ENCODE data around the gene ATP2B2. TPM values are rescaled to one million over a fixed set of nuclear protein-coding genes. Genes with fewer than 3 reads are reported as not detected.

Gene ATP2B2
- total RNA-seq, 1 donor from 2014 or later: not detected

GRCh38 chr3:10335871-10336622, 169.3 kb downstream of the ATP2B2 start:
- Histone ChIP-seq H3F3A (ENCODE audit: low read depth) (no peaks in the 10 kb centered on the region), H4K20me1 (ENCODE audit: low read depth) (no peaks in the 10 kb centered on the region), H3K4me1 (peaks cover 12% of the 10 kb centered on the region), H3K9me3 (ENCODE audit: low read depth) (no peaks in the 10 kb centered on the region), H3K36me3 (no peaks in the 10 kb centered on the region), H3K79me2 (ENCODE audit: low read depth) (no peaks in the 10 kb centered on the region), H3K27me3 (peaks cover 2% of the 10 kb centered on the region), H3K4me2 (no peak overlapping the region), H3K4me3 (no peak overlapping the region), H3K27ac (no peak overlapping the region), H2AFZ (replicated peaks) (no peak overlapping the region), H3K9ac (no peak overlapping the region)
- Mint-ChIP-seq H3K4me1 (peaks cover 6% of the 10 kb centered on the region), H3K36me3 (no peaks in the 10 kb centered on the region), H3K27ac (peak overlapping the region; percentile 57), H3K4me3 (no peak overlapping the region), H3K27me3 (ENCODE audit: insufficient read depth, low read depth) (peaks cover 15% of the 10 kb centered on the region), H3K9me3 (no peaks in the 10 kb centered on the region)
- no peak for DNase-seq (ENCODE audit: low spot score)
- no peak for TF ChIP-seq EZH2 (IDR thresholded peaks at IDR 0.05)
- TF ChIP-seq EZH2phosphoT487 (IDR thresholded peaks at IDR 0.05): no peak
- no peak for TF ChIP-seq CTCF (IDR thresholded peaks at IDR 0.05)

- H3K9me3 Mint-ChIP-seq: no peaks in the 10 kb centered on the region
- H3K36me3 Mint-ChIP-seq: no peaks in the 10 kb centered on the region
- H3K27me3 Mint-ChIP-seq (ENCODE audit: insufficient read depth, low read depth): peaks cover 15% of the 10 kb centered on the region
- H4K20me1 ChIP-seq (ENCODE audit: low read depth): no peaks in the 10 kb centered on the region
- H2AFZ ChIP-seq (replicated peaks): no peak overlapping the region
- H3K79me2 ChIP-seq (ENCODE audit: low read depth): no peaks in the 10 kb centered on the region
- H3K4me3 ChIP-seq: no peak overlapping the region
- no peak overlapping the region for H3K27ac ChIP-seq
- no peak overlapping the region for H3K27ac Mint-ChIP-seq
- no peak overlapping the region for H3K9ac ChIP-seq
- H3K4me1 Mint-ChIP-seq: peaks cover 6% of the 10 kb centered on the region
- no peaks in the 10 kb centered on the region for H3K36me3 ChIP-seq
- peaks cover 10% of the 10 kb centered on the region for H3K27me3 ChIP-seq
- no peaks in the 10 kb centered on the region for H3F3A ChIP-seq (ENCODE audit: low read depth)
- H3K9me3 ChIP-seq (ENCODE audit: low read depth): no peaks in the 10 kb centered on the region
- H3K4me1 ChIP-seq: peaks cover 12% of the 10 kb centered on the region
- no peak for DNase-seq (ENCODE audit: low spot score)
- TF ChIP-seq EZH2phosphoT487 (IDR thresholded peaks at IDR 0.05): no peak
- no peak for TF ChIP-seq EZH2 (IDR thresholded peaks at IDR 0.05)
- no peak for TF ChIP-seq CTCF (IDR thresholded peaks at IDR 0.05)
- H3K4me3 Mint-ChIP-seq: no peak overlapping the region
- H3K4me2 ChIP-seq: no peak overlapping the region
These were observed 170.1 kb downstream of the ATP2B2 start for GRCh38 chr3:10335190-10335738.

- H3K4me3 Mint-ChIP-seq: no peak overlapping the region
- no peaks in the 10 kb centered on the region for H3K36me3 Mint-ChIP-seq
- H3K27ac ChIP-seq: no peak overlapping the region
- peaks cover 6% of the 10 kb centered on the region for H3K4me1 Mint-ChIP-seq
- H4K20me1 ChIP-seq (ENCODE audit: low read depth): no peaks in the 10 kb centered on the region
- no peaks in the 10 kb centered on the region for H3K79me2 ChIP-seq (ENCODE audit: low read depth)
- peaks cover 11% of the 10 kb centered on the region for H3K4me1 ChIP-seq
- no peak for TF ChIP-seq EZH2phosphoT487 (IDR thresholded peaks at IDR 0.05)
- peak; percentile 50 for TF ChIP-seq CTCF (IDR thresholded peaks at IDR 0.05)
- no peak for TF ChIP-seq EZH2 (IDR thresholded peaks at IDR 0.05)
- no peak overlapping the region for H3K9ac ChIP-seq
- no peak overlapping the region for H2AFZ ChIP-seq (replicated peaks)
- H3K27ac Mint-ChIP-seq: no peak overlapping the region
- H3K4me3 ChIP-seq: no peak overlapping the region
- H3K9me3 ChIP-seq (ENCODE audit: low read depth): no peaks in the 10 kb centered on the region
- H3K9me3 Mint-ChIP-seq: no peaks in the 10 kb centered on the region
- H3K27me3 Mint-ChIP-seq (ENCODE audit: insufficient read depth, low read depth): peaks cover 17% of the 10 kb centered on the region
- no peaks in the 10 kb centered on the region for H3K36me3 ChIP-seq
- DNase-seq (ENCODE audit: low spot score): peak; percentile 44
- no peaks in the 10 kb centered on the region for H3F3A ChIP-seq (ENCODE audit: low read depth)
- H3K27me3 ChIP-seq: peaks cover 18% of the 10 kb centered on the region
- H3K4me2 ChIP-seq: no peak overlapping the region
These were observed 170.9 kb downstream of the ATP2B2 start for GRCh38 chr3:10334459-10334858.
